H1 (cell line): Measurements from ENCODE around the gene LCLAT1.

Experiments used
- EP300 ChIP-seq, 2 experiments: IDR thresholded peaks; 1 replicate in 1 of 2; 2 replicates in 1 of 2; pipeline ENCODE4 v1.6.1; 2011 to 2012; ENCODE audit warnings: low read depth in 2 of 2, low read length in 2 of 2, mild to moderate bottlenecking in 2 of 2, borderline replicate concordance in 1 of 2, inconsistent platforms in 1 of 2, moderate library complexity in 1 of 2
- GABPA ChIP-seq: IDR thresholded peaks from 2 replicates; pipeline ENCODE4 v1.6.1; 2011; ENCODE audit warnings: mild to moderate bottlenecking, low read length, moderate library complexity, borderline replicate concordance; ENCODE audit not compliant: insufficient read depth
- POLR2A ChIP-seq, 2 experiments: IDR thresholded peaks; 1 replicate in 1 of 2; 2 replicates in 1 of 2; pipeline ENCODE4 v1.6.1; 2011; ENCODE audit warnings: low read depth in 2 of 2, low read length in 2 of 2, mild to moderate bottlenecking in 2 of 2; ENCODE audit errors: control extremely low read depth in 1 of 2
- POLR2AphosphoS5 ChIP-seq: IDR thresholded peaks from 2 replicates; pipeline ENCODE4 v1.6.1; 2011; ENCODE audit warnings: low read depth, low read length
- SUZ12 ChIP-seq: fragments of 200-600 bp; sonication (generic); IDR thresholded peaks from 2 replicates; pipeline ENCODE4 v1.6.1; 2012; ENCODE audit warnings: mild to moderate bottlenecking, inconsistent platforms, low read length, moderate library complexity, mixed read lengths
- TAF7 ChIP-seq: optimal IDR thresholded peaks from 2 replicates; pipeline ENCODE3; 2011; ENCODE audit warnings: low read depth, mild to moderate bottlenecking, inconsistent platforms, low read length, moderate library complexity, borderline replicate concordance
- TF ChIP-seq, protein P1 (sequence below): IDR thresholded peaks from 2 replicates; pipeline ENCODE4 v1.6.1; 2011; ENCODE audit warnings: low read depth, mild to moderate bottlenecking, low read length; ENCODE audit not compliant: insufficient read depth

DNA sequence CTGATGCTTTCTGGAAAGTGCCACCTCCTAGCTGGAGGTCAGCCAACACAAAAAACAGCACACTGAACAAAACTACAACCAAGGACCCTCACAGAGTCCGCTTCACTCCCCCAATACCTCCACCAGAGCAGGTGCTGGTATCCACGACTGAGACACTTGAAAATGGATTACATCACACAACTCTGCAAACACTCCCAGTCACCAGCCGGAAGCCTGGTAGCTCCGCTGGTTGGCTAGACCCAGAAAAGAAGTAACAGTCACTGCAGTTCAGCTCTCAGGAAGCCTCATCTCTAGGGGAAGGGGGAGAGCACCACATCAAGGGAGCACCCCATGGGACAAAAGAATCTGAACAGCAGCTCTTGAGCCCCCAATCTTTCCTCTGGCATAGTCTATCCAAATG, 175.4 kb downstream of the LCLAT1 start:
- TF ChIP-seq TAF7 (no peak), EP300 (IDR thresholded peaks at IDR 0.05; ENCODE audit: borderline replicate concordance in 1 of 2, low read depth in 2 of 2, low read length in 2 of 2) (no peak), SUZ12 (no peak), POLR2A (IDR thresholded peaks at IDR 0.05; ENCODE audit: control extremely low read depth in 1 of 2, low read depth in 2 of 2, low read length in 2 of 2) (no peak), POLR2AphosphoS5 (no peak), GABPA (no peak)
- TF ChIP-seq, protein P1, sequence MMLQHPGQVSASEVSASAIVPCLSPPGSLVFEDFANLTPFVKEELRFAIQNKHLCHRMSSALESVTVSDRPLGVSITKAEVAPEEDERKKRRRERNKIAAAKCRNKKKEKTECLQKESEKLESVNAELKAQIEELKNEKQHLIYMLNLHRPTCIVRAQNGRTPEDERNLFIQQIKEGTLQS = no peak
